COLO668 (cell line): ENCODE results near the gene TMEM59.
"Not testable (repeated sequence)": the region's sequence is repeated elsewhere in the genome, so short reads cannot be mapped to it uniquely, and the experiment has no call there.

Source experiments
- DNase-seq: peaks from one replicate; lab custom pipeline; 2025; ENCODE audit not compliant: unreplicated experiment; lab: John Stamatoyannopoulos, UW

The TMEM59 gene

GRCh38 chr1:54013393-54014008 lies 39.5 kb downstream of the TMEM59 start:
- DNase-seq, result peak; percentile 55

GRCh38 chr1:54012863-54013262 lies 40.1 kb downstream of the TMEM59 start:
- peak; percentile 55 for DNase-seq

GRCh38 chr1:54012008-54012325 lies 41.0 kb downstream of the TMEM59 start:
- DNase-seq, result no peak

- DNase-seq, result no peak
Measured at GRCh38 chr1:54011316-54012007, 41.5 kb downstream of the TMEM59 start.

- DNase-seq, result no peak
Measured at GRCh38 chr1:54010415-54011117, 42.4 kb downstream of the TMEM59 start.

- no peak for DNase-seq
Measured at GRCh38 chr1:54009406-54009805, 43.6 kb downstream of the TMEM59 start.

- DNase-seq, result no peak
Measured at GRCh38 chr1:54008876-54009275, 44.1 kb downstream of the TMEM59 start.

- no peak for DNase-seq
Measured at GRCh38 chr1:54007613-54008012, 45.4 kb downstream of the TMEM59 start.

GRCh38 chr1:54006508-54006907 lies 46.5 kb downstream of the TMEM59 start:
- no peak for DNase-seq

- no peak for DNase-seq
Measured at GRCh38 chr1:54004481-54005049, 48.4 kb downstream of the TMEM59 start.

- DNase-seq, result not testable (repeated sequence)
Measured at GRCh38 chr1:54003750-54004480, 49.1 kb downstream of the TMEM59 start.

GRCh38 chr1:54003249-54003646 lies 49.8 kb downstream of the TMEM59 start:
- no peak for DNase-seq

- no peak for DNase-seq
Measured at GRCh38 chr1:54002544-54003248, 50.3 kb downstream of the TMEM59 start.

GRCh38 chr1:54001591-54001990 lies 51.4 kb downstream of the TMEM59 start:
- peak; percentile 64 for DNase-seq

GRCh38 chr1:53999920-54000319 lies 53.1 kb downstream of the TMEM59 start:
- no peak for DNase-seq

GRCh38 chr1:53998223-53998622 lies 54.8 kb downstream of the TMEM59 start:
- no peak for DNase-seq

GRCh38 chr1:53995683-53996082 lies 57.3 kb downstream of the TMEM59 start:
- no peak for DNase-seq

- not testable (repeated sequence) for DNase-seq
Measured at GRCh38 chr1:53994516-53994915, 58.5 kb downstream of the TMEM59 start.

- DNase-seq, result peak; percentile 28
Measured at GRCh38 chr1:53992085-53992874, 60.7 kb downstream of the TMEM59 start.

- no peak for DNase-seq
Measured at GRCh38 chr1:53987880-53988279, 65.1 kb downstream of the TMEM59 start.
